Body of pancreas (tissue), 4 donors: ENCODE data around the gene HDAC11.

ENCODE experiments used
- CTCF ChIP-seq, 7 experiments: fragments of 450-650 bp in 4 of 7; fragments of 200-600 bp in 3 of 7; sonication (generic) in 3 of 7; IDR thresholded peaks; one replicate each; pipeline ENCODE4 v1.5.1; 2016 to 2019; ENCODE audit warnings: antibody characterized with exemption in 7 of 7
- POLR2A ChIP-seq, 3 donors: fragments of 450-650 bp; IDR thresholded peaks; one replicate each; pipeline ENCODE4 v1.6.1; 2016; ENCODE audit warnings: antibody characterized with exemption in 3 of 3, mild to moderate bottlenecking in 2 of 3

DNA sequence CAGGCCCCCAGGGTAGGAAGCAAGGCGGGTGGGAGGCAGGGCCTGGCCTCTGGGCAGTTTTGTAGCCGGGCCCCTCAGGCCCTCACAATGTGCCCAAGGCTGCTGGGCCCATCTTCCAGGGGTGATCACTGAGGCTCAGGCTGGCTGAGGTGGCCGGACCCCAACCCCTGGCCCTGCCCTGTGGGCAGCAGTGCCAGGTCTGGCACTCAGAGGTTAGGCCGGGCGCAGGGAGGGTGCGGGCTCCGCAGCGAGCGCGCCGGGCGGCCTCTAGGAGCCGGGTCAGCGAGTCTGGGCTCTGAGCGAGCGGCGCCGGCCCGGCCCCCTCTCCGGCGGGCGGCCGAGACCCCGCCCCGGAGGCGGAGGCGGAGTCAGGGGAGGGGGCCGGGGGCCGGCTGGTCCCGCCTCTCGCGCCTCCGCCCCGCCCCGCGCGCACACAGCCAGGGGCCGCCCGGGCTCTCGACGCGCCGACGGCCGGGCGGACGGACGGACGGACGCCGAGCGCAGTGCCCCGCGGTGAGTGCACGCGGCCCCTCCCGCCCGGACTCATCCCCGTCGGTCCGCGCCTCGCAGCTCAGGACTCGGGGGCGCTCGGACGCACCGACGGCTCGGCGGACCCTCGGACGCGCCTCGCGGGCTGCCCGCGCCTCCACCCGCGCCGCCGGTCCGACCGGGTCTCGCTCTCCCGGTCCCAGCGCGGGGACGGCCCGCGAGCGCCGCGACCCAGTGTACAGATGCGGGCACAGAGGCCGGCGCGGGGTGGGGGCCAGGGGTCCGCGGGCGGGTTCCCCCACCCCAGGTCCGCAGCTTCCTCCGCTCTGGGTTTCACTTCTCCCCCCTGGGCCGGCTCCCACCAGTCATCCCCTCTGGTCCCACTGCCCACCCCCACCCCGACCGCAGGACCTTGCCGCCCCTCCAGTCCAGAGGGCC is 68.9 kb downstream of the HDAC11 start, which contains the start of gene FBLN2:
- TF ChIP-seq CTCF (IDR thresholded peaks at IDR 0.05) (no peak), POLR2A (IDR thresholded peaks at IDR 0.05) (no peak)
